HepG2 (cell line): ENCODE results near the gene MBTPS1. TPM values are rescaled to one million over a fixed set of nuclear protein-coding genes. Genes with fewer than 3 reads are reported as not detected.

ENCODE experiments used
- DPF2 ChIP-seq: sonication (generic); formaldehyde crosslinking; IDR thresholded peaks from 2 replicates; pipeline ENCODE4 v1.4.0; 2020; ENCODE audit warnings: mild to moderate bottlenecking, low read depth, missing genetic modification reagents, borderline replicate concordance
- FLYWCH1 ChIP-seq: sonication (generic); formaldehyde crosslinking; IDR thresholded peaks from 2 replicates; pipeline ENCODE4 v1.8.1; 2023; ENCODE audit warnings: mild to moderate bottlenecking, missing genetic modification reagents
- MZF1 ChIP-seq: sonication (generic); formaldehyde crosslinking; IDR thresholded peaks from 2 replicates; pipeline ENCODE4 v1.8.1; 2023; ENCODE audit warnings: mild to moderate bottlenecking, missing genetic modification reagents, borderline replicate concordance
- SALL2 ChIP-seq: sonication (generic); formaldehyde crosslinking; IDR thresholded peaks from 2 replicates; pipeline ENCODE4 v1.8.1; 2023; ENCODE audit warnings: mild to moderate bottlenecking, missing genetic modification reagents, inconsistent platforms
- SAP130 ChIP-seq: IDR thresholded peaks from 2 replicates; pipeline ENCODE4 v1.6.1; 2016; ENCODE audit warnings: low read depth
- SIN3A ChIP-seq: IDR thresholded peaks from 2 replicates; pipeline ENCODE4 v1.6.1; 2011; ENCODE audit warnings: low read depth, mild to moderate bottlenecking, control low read depth, low read length, borderline replicate concordance
- SIX1 ChIP-seq: sonication (generic); formaldehyde crosslinking; IDR thresholded peaks from 2 replicates; pipeline ENCODE4 v1.4.0; 2020; ENCODE audit warnings: missing genetic modification reagents, borderline replicate concordance
- SKI ChIP-seq: fragments of 450-650 bp; IDR thresholded peaks from one replicate; pipeline ENCODE4 v1.6.1; 2018; ENCODE audit warnings: mild to moderate bottlenecking; ENCODE audit not compliant: partially characterized antibody
- YEATS2 ChIP-seq: sonication (generic); formaldehyde crosslinking; IDR thresholded peaks from 2 replicates; pipeline ENCODE4 v1.4.0; 2020; ENCODE audit warnings: missing genetic modification reagents, borderline replicate concordance
- ZNF543 ChIP-seq: sonication (generic); formaldehyde crosslinking; IDR thresholded peaks from 2 replicates; pipeline ENCODE4 v1.4.0; 2020; ENCODE audit warnings: mild to moderate bottlenecking, missing genetic modification reagents
- ZNF598 ChIP-seq: sonication (generic); formaldehyde crosslinking; IDR thresholded peaks from 2 replicates; pipeline ENCODE4 v1.5.1; 2020; ENCODE audit warnings: mild to moderate bottlenecking, missing genetic modification reagents, borderline replicate concordance
- ZNF687 ChIP-seq: sonication (generic); formaldehyde crosslinking; IDR thresholded peaks from 2 replicates; pipeline ENCODE4 v1.5.1; 2020; ENCODE audit warnings: mild to moderate bottlenecking, missing genetic modification reagents, moderate library complexity
- polyA plus RNA-seq, 8 experiments: library from polyadenylated mRNA; depleted of rRNA in 3 of 8; stranded (reverse) in 7 of 8; unstranded in 1 of 8; fragments of >200 nt; fragmentation: Illumina TruSeq in 4 of 8; extraction: Trizol in 4 of 8; gene quantifications; 2 replicates each; pipeline versions ENCODE4 v1.2.1 to v1.2.3, GENCODE V29; 2011 to 2016; ENCODE audit warnings: low read depth in 4 of 8, missing spikeins in 1 of 8, mixed read lengths in 1 of 8; ENCODE audit not compliant: insufficient read depth in 1 of 8
- total RNA-seq, 5 experiments: library from RNA; depleted of rRNA; stranded (reverse); fragments of >200 nt; fragmentation: Illumina TruSeq; extraction: Trizol; gene quantifications; 2 replicates each; pipeline ENCODE4 v1.2.3, GENCODE V29; 2016; ENCODE audit warnings: low read depth in 1 of 5
- TF ChIP-seq, protein P1 (sequence below): sonication (generic); formaldehyde crosslinking; IDR thresholded peaks from 2 replicates; pipeline ENCODE4 v1.4.0; 2020; ENCODE audit warnings: missing genetic modification reagents, borderline replicate concordance
- TF ChIP-seq, protein P2 (sequence below): sonication (generic); formaldehyde crosslinking; IDR thresholded peaks from 2 replicates; pipeline ENCODE4 v1.5.0; 2020; ENCODE audit warnings: mild to moderate bottlenecking, missing genetic modification reagents
- TF ChIP-seq, protein P3 (sequence below): sonication (generic); formaldehyde crosslinking; IDR thresholded peaks from 2 replicates; pipeline ENCODE4 v1.4.0; 2020; ENCODE audit warnings: missing genetic modification reagents

Gene MBTPS1
- total and polyA plus RNA-seq, 2 of the 13 experiments (the other 11 are each of a cell fraction or from before 2014, with no cell fraction given), result 56.7 to 91.3 TPM

- TF ChIP-seq ZNF687 (CRISPR knock-in tag), result peak; percentile 96
- peak; percentile 98 for TF ChIP-seq YEATS2 (CRISPR knock-in tag)
- TF ChIP-seq SAP130 (CRISPR knock-in tag), result peak; percentile 89
- 0 out of 2 replicates have a peak, but pooled peaks have one; percentile 25 for TF ChIP-seq MZF1 (CRISPR knock-in tag)
- peak; percentile 73 for TF ChIP-seq ZNF543
- no peak for TF ChIP-seq DPF2
- TF ChIP-seq SKI, result no peak
- TF ChIP-seq, protein P1, sequence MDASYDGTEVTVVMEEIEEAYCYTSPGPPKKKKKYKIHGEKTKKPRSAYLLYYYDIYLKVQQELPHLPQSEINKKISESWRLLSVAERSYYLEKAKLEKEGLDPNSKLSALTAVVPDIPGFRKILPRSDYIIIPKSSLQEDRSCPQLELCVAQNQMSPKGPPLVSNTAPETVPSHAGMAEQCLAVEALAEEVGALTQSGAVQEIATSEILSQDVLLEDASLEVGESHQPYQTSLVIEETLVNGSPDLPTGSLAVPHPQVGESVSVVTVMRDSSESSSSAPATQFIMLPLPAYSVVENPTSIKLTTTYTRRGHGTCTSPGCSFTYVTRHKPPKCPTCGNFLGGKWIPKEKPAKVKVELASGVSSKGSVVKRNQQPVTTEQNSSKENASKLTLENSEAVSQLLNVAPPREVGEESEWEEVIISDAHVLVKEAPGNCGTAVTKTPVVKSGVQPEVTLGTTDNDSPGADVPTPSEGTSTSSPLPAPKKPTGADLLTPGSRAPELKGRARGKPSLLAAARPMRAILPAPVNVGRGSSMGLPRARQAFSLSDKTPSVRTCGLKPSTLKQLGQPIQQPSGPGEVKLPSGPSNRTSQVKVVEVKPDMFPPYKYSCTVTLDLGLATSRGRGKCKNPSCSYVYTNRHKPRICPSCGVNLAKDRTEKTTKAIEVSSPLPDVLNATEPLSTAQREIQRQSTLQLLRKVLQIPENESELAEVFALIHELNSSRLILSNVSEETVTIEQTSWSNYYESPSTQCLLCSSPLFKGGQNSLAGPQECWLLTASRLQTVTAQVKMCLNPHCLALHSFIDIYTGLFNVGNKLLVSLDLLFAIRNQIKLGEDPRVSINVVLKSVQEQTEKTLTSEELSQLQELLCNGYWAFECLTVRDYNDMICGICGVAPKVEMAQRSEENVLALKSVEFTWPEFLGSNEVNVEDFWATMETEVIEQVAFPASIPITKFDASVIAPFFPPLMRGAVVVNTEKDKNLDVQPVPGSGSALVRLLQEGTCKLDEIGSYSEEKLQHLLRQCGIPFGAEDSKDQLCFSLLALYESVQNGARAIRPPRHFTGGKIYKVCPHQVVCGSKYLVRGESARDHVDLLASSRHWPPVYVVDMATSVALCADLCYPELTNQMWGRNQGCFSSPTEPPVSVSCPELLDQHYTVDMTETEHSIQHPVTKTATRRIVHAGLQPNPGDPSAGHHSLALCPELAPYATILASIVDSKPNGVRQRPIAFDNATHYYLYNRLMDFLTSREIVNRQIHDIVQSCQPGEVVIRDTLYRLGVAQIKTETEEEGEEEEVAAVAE (CRISPR knock-in tag), result peak; percentile 54; the same call in 1 of the 2 replicates
- TF ChIP-seq, protein P2, sequence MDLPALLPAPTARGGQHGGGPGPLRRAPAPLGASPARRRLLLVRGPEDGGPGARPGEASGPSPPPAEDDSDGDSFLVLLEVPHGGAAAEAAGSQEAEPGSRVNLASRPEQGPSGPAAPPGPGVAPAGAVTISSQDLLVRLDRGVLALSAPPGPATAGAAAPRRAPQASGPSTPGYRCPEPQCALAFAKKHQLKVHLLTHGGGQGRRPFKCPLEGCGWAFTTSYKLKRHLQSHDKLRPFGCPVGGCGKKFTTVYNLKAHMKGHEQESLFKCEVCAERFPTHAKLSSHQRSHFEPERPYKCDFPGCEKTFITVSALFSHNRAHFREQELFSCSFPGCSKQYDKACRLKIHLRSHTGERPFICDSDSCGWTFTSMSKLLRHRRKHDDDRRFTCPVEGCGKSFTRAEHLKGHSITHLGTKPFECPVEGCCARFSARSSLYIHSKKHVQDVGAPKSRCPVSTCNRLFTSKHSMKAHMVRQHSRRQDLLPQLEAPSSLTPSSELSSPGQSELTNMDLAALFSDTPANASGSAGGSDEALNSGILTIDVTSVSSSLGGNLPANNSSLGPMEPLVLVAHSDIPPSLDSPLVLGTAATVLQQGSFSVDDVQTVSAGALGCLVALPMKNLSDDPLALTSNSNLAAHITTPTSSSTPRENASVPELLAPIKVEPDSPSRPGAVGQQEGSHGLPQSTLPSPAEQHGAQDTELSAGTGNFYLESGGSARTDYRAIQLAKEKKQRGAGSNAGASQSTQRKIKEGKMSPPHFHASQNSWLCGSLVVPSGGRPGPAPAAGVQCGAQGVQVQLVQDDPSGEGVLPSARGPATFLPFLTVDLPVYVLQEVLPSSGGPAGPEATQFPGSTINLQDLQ (CRISPR knock-in tag), result peak; percentile 52; the same call in 1 of the 2 replicates
- peak; percentile 74 for TF ChIP-seq SALL2
- TF ChIP-seq SIX1, result no peak
- TF ChIP-seq, protein P3, sequence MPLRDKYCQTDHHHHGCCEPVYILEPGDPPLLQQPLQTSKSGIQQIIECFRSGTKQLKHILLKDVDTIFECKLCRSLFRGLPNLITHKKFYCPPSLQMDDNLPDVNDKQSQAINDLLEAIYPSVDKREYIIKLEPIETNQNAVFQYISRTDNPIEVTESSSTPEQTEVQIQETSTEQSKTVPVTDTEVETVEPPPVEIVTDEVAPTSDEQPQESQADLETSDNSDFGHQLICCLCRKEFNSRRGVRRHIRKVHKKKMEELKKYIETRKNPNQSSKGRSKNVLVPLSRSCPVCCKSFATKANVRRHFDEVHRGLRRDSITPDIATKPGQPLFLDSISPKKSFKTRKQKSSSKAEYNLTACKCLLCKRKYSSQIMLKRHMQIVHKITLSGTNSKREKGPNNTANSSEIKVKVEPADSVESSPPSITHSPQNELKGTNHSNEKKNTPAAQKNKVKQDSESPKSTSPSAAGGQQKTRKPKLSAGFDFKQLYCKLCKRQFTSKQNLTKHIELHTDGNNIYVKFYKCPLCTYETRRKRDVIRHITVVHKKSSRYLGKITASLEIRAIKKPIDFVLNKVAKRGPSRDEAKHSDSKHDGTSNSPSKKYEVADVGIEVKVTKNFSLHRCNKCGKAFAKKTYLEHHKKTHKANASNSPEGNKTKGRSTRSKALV (CRISPR knock-in tag), result peak; percentile 53; the same call in 1 of the 2 replicates
- TF ChIP-seq SIN3A, result peak; percentile 71; the same call in 1 of the 2 replicates
- peak; percentile 99 for TF ChIP-seq ZNF598 (CRISPR knock-in tag)
- no peak for TF ChIP-seq FLYWCH1 (CRISPR knock-in tag)
Measured at GRCh38 chr16:84116720-84117493, at the start of gene MBTPS1 (continued).
